A549 (cell line): ENCODE measurements around the gene SLC17A7.

Experiments
- EP300 ChIP-seq, 2 experiments: fragments of >200 bp; sonication (Bioruptor Twin); formaldehyde crosslinking; IDR thresholded peaks; 2 replicates in 1 of 2; 3 replicates in 1 of 2; pipeline ENCODE4 v1.6.1; 2016 to 2017
- MAFK ChIP-seq: fragments of 450-650 bp; IDR thresholded peaks from 2 replicates; pipeline ENCODE4 v1.6.1; 2014; ENCODE audit not compliant: partially characterized antibody
- MAX ChIP-seq: IDR thresholded peaks from 2 replicates; pipeline ENCODE4 v1.6.1; 2012
- MYC ChIP-seq: IDR thresholded peaks from 2 replicates; pipeline ENCODE4 v1.6.1; 2012; ENCODE audit warnings: mild to moderate bottlenecking, inconsistent platforms, low read length, improper control_type of control experiment, borderline replicate concordance
- RARB ChIP-seq: fragments of 250-450 bp; sonication (Bioruptor Pico); IDR thresholded peaks from 2 replicates; pipeline ENCODE4 v1.8.0; 2021; ENCODE audit warnings: mild to moderate bottlenecking, moderate library complexity
- TF ChIP-seq, protein P1 (sequence below): fragments of >200 bp; sonication (Bioruptor Twin); formaldehyde crosslinking; IDR thresholded peaks from 3 replicates; pipeline ENCODE4 v1.5.1; 2016

- TF ChIP-seq MAX: peak; percentile 82
- TF ChIP-seq EP300 (IDR thresholded peaks at IDR 0.05): no peak
- no peak for TF ChIP-seq RARB (CRISPR knock-in tag)
- TF ChIP-seq, protein P1, sequence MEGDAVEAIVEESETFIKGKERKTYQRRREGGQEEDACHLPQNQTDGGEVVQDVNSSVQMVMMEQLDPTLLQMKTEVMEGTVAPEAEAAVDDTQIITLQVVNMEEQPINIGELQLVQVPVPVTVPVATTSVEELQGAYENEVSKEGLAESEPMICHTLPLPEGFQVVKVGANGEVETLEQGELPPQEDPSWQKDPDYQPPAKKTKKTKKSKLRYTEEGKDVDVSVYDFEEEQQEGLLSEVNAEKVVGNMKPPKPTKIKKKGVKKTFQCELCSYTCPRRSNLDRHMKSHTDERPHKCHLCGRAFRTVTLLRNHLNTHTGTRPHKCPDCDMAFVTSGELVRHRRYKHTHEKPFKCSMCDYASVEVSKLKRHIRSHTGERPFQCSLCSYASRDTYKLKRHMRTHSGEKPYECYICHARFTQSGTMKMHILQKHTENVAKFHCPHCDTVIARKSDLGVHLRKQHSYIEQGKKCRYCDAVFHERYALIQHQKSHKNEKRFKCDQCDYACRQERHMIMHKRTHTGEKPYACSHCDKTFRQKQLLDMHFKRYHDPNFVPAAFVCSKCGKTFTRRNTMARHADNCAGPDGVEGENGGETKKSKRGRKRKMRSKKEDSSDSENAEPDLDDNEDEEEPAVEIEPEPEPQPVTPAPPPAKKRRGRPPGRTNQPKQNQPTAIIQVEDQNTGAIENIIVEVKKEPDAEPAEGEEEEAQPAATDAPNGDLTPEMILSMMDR: peak; percentile 99
- TF ChIP-seq MAFK: no peak
- no peak for TF ChIP-seq MYC
Measured at GRCh38 chr19:49473868-49474541, 32.7 kb upstream of the SLC17A7 start, which contains the start of gene FLT3LG.
